GM12892 (cell line): ENCODE results near the gene RPL35.

Experiments used
- DNase-seq: peaks from one replicate; pipeline ENCODE4 v3.0.0; 2011; ENCODE audit not compliant: insufficient read length
- FAIRE-seq: peaks from 2 replicates; lab custom pipeline; 2011; peaks lifted over from hg19 to GRCh38; lab: Jason Lieb, UNC
- POLR2A ChIP-seq: IDR thresholded peaks from 2 replicates; pipeline ENCODE4 v1.6.1; 2011; ENCODE audit warnings: low read depth, low read length, control low read depth
- POLR2AphosphoS5 ChIP-seq: IDR thresholded peaks from 2 replicates; pipeline ENCODE4 v1.6.1; 2011; ENCODE audit warnings: low read depth, low read length, control low read depth
- TAF1 ChIP-seq: IDR thresholded peaks from 2 replicates; pipeline ENCODE4 v1.6.1; 2011; ENCODE audit warnings: low read depth, mild to moderate bottlenecking, control low read depth, low read length, borderline replicate concordance

RPL35 gene

GRCh38 chr9:124870723-124871122, 9.0 kb upstream of the RPL35 start:
- FAIRE-seq (peak; percentile 76), DNase-seq (no peak)
- TF ChIP-seq POLR2A: no peak
- no peak for TF ChIP-seq POLR2AphosphoS5
- no peak for TF ChIP-seq TAF1

DNA sequence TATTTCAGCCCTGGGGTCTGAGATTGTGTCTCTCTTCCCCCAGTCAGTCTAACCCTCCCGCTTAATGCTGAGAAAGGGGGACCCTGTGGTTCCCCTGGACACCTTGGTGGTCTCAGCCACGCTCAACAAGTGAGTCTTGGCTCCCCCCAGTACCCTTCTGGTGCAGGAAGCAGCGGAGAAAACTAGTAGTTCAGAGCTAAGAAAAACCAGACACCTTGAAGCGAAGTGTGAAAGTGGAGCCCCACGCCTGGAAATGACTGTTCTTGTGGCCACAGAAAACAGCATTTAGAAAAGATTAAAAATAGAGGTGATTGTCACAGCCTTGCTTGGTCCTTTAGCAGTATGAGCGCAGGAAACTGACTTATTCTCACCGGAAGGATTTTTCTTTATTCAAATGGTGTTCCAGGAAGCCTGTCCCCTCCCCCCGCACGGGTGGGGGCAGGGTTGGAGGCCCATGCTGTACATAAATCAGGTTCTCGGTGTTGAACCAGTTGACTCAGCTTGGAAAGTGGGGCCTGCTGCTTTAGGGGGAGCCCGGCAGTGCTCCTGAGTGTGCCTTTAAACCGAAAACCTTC, 8.3 kb upstream of the RPL35 start:
- no peak for DNase-seq

DNA sequence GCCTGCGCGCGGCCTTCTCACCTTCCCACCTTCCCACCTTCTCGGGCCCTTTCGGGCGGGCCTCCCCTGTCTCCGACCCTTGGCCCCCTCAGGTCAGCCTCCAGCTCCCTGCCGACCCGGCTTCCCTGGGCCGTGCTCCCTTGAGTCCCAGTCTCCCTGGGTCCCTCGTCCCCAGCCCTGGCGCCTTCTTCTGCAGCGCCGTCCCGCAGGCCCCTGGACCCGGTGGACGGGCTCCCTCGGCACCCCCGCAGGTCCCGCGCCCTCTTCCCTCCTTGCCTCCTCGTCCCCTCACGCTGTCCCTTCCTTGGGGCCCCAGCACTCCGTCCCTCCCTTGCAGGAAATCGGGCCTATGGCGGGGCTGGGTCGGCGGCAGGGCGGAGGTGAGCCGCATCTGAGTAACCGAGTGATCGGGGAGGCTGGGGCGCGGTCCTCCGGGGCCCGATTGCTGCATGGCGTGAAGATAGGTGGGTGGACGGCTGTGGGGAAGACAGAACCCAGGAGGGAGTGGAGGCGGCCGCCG, 7.8 kb upstream of the RPL35 start:
- FAIRE-seq (no peak), DNase-seq (no peak)
- TF ChIP-seq POLR2A (no peak), TAF1 (no peak), POLR2AphosphoS5 (no peak)

More for the DNA sequence above, 8.3 kb upstream of the RPL35 start:
- FAIRE-seq: peak; percentile 27
- peak; percentile 78; the same call in 1 of the 2 replicates for TF ChIP-seq POLR2A
- TF ChIP-seq POLR2AphosphoS5: peak; percentile 83
- peak; percentile 69 for TF ChIP-seq TAF1

GRCh38 chr9:124868511-124869465, 7.0 kb upstream of the RPL35 start:
- FAIRE-seq: peak; percentile 82
- TF ChIP-seq POLR2A (peak; percentile 96), POLR2AphosphoS5 (peak; percentile 95), TAF1 (peak; percentile 86)
- DNase-seq: peak; percentile 94

- no peak for TF ChIP-seq TAF1
- TF ChIP-seq POLR2AphosphoS5: no peak
- no peak for TF ChIP-seq POLR2A
- no peak for FAIRE-seq
- no peak for DNase-seq
Measured at GRCh38 chr9:124863371-124863871, 1.7 kb upstream of the RPL35 start.

- TF ChIP-seq POLR2AphosphoS5 (no peak; the same call in 1 of the 2 replicates), POLR2A (no peak), TAF1 (no peak)
- DNase-seq (no peak), FAIRE-seq (no peak)
Measured at GRCh38 chr9:124860582-124861341, 995 bp downstream of the RPL35 start.

DNA sequence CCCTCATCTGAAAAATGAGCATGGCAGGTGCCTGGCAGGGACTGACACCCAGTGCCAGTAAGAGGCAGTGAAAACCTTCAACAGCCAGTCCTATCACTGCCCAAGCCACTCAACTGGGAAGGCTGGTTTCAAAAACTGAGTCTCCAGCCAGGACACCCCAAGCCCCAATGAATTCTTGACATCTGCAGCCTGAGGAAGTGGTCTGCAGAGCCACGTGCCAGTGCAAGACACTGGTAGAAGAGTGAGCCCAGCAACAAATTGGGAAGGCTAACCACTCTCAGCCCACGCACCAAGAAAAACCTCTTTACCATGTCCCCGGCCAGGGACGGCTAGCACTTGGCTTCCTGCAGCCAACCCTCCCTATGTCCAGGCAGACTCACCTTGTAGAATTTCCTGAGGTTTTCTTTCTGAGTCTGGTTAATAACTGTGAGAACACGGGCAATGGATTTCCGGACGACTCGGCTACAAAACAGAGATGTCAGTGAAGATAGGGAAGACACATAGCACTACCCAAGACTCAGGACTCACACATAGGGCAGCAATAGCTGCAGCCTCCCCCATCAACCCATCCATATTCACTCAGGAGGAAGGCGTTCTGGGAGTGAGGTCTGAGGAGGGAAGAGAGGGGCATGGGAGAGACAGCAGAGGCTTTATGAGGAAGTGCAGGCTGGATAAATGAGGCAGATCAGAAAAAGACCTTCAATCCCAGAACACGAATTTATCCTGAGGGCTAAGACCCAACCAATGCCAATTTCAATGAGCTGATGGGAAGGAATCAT, 1.8 kb downstream of the RPL35 start:
- DNase-seq: no peak
- TF ChIP-seq POLR2A: peak; percentile 17; the same call in 1 of the 2 replicates
- peak; percentile 44 for TF ChIP-seq POLR2AphosphoS5
- TF ChIP-seq TAF1: no peak

GRCh38 chr9:124858330-124859046, 3.3 kb downstream of the RPL35 start:
- TF ChIP-seq POLR2A: peak; percentile 58; the same call in 1 of the 2 replicates
- no peak; the same call in 1 of the 2 replicates for TF ChIP-seq POLR2AphosphoS5
- FAIRE-seq: no peak
- DNase-seq: no peak

More for the DNA sequence above, 1.8 kb downstream of the RPL35 start:
- FAIRE-seq: no peak

DNA sequence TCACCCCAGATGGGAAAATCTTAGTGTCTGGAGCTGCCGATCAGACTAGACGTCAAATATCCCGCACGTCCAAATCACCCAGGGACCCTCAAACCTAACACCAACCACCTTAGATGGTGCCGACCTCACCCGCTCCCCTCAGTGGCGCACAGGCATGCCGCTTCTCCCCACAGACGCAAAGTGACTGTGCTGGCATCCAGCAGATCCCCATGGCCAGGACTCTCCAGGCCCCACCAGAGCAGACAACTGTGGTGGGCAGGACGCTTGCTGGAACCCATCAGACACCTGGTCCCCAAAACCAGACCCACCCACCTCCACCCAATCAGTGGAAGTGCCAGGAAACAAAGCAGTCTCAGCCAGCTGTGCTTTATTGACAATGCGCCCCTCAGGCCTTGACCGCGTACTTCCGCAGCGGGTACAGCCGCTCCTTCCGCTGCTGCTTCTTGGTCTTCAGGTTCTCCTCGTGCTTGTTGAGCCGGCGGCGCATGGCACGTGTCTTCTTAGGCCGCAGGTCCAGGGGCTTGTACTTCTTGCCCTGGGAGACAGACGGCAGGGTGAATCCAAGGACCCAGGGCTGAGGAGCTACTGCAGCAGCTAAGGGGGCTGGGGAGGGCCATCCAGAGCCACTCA, 4.1 kb downstream of the RPL35 start:
- DNase-seq (no peak), FAIRE-seq (no peak)
- no peak for TF ChIP-seq POLR2AphosphoS5
- no peak for TF ChIP-seq TAF1
- TF ChIP-seq POLR2A: no peak
